Measurements from ENCODE around the gene PPA2. TPM values are rescaled to one million over a fixed set of nuclear protein-coding genes. Genes with fewer than 3 reads are reported as not detected.

Gene PPA2
- total RNA-seq (2022; extraction: Qiagen RNA extraction): 71.8 to 80.3 TPM (median 74.3 TPM) in 5 replicates

GRCh38 chr4:105473324-105474098, at the start of gene PPA2:
TSS of gene PPA2 (minus strand) at chr4:105474062. CDS start at chr4:105474050, 12 bp downstream.

Other genes with a start within 250 kb of the PPA2 start
- gene ARHGEF38, start 78.6 kb upstream of the PPA2 start, total RNA-seq (2022; extraction: Qiagen RNA extraction): not detected in 5 replicates
- gene INTS12, start 234.6 kb upstream of the PPA2 start, total RNA-seq (2022; extraction: Qiagen RNA extraction): 14.8 to 17.9 TPM (median 15.8 TPM) in 5 replicates
- 4.7 to 6.6 TPM (median 5.7 TPM) in 5 replicates for gene GSTCD, start 234.7 kb upstream of the PPA2 start, total RNA-seq (2022; extraction: Qiagen RNA extraction)

Data from A549 treated with AZD2906 at 1 μM for 4 hours (cell line).